GM12878 (cell line): Measurements from ENCODE around the gene TOPBP1. TPM values are rescaled to one million over a fixed set of nuclear protein-coding genes. Genes with fewer than 3 reads are reported as not detected.
A peak's percentile ranks its signal among the peaks of the same experiment; 100 is the strongest.

Source experiments
- ATF7 ChIP-seq: fragments of 450-650 bp; IDR thresholded peaks from 2 replicates; pipeline ENCODE4 v1.6.1; 2016; ENCODE audit warnings: low read depth, mild to moderate bottlenecking
- CHD2 ChIP-seq: IDR thresholded peaks from 2 replicates; pipeline ENCODE4 v1.6.1; 2011; ENCODE audit warnings: low read depth, low read length, improper control_type of control experiment, borderline replicate concordance
- CREB1 ChIP-seq: IDR thresholded peaks from 2 replicates; pipeline ENCODE4 v1.6.1; 2012; ENCODE audit warnings: low read depth, mild to moderate bottlenecking, inconsistent platforms
- CUX1 ChIP-seq: IDR thresholded peaks from 2 replicates; pipeline ENCODE4 v1.6.1; 2012; ENCODE audit warnings: improper control_type of control experiment, low read depth, low read length; ENCODE audit not compliant: insufficient replicate concordance
- EP300 ChIP-seq, 2 experiments: fragments of 150-350 bp in 1 of 2; IDR thresholded peaks; 2 replicates each; pipeline ENCODE4 v1.6.1; 2011 to 2012; ENCODE audit warnings: low read depth in 2 of 2, low read length in 2 of 2, borderline replicate concordance in 1 of 2, improper control_type of control experiment in 1 of 2, inconsistent platforms in 1 of 2; ENCODE audit not compliant: control insufficient read depth in 1 of 2
- FOS ChIP-seq: IDR thresholded peaks from 3 replicates; pipeline ENCODE4 v1.6.1; 2011; ENCODE audit warnings: borderline replicate concordance; ENCODE audit not compliant: insufficient read length; ENCODE audit errors: extremely low read depth
- HCFC1 ChIP-seq: fragments of 150-350 bp; IDR thresholded peaks from 2 replicates; pipeline ENCODE4 v1.6.1; 2014; ENCODE audit warnings: low read length
- IKZF2 ChIP-seq, 2 experiments: fragments of 450-650 bp; IDR thresholded peaks; 2 replicates each; pipeline ENCODE4 v1.6.1; 2017; ENCODE audit warnings: mild to moderate bottlenecking in 2 of 2, moderate library complexity in 2 of 2
- KLF5 ChIP-seq: fragments of 450-650 bp; IDR thresholded peaks from 2 replicates; pipeline ENCODE4 v1.6.1; 2014; ENCODE audit warnings: mild to moderate bottlenecking; ENCODE audit not compliant: partially characterized antibody
- NRF1 ChIP-seq: conservative IDR thresholded peaks from 2 replicates; pipeline ENCODE4 v1.6.1; 2011; ENCODE audit warnings: mild to moderate bottlenecking, low read depth, low read length, improper control_type of control experiment
- PML ChIP-seq: IDR thresholded peaks from 2 replicates; pipeline ENCODE4 v1.6.1; 2012; ENCODE audit warnings: low read length, inconsistent platforms
- POLR2A ChIP-seq: IDR thresholded peaks from 2 replicates; pipeline ENCODE4 v1.6.1; 2011; ENCODE audit warnings: low read depth, mild to moderate bottlenecking, low read length
- RAD51 ChIP-seq: fragments of 450-650 bp; IDR thresholded peaks from 2 replicates; pipeline ENCODE4 v1.6.1; 2016; ENCODE audit warnings: moderate library complexity, mild to moderate bottlenecking, inconsistent platforms
- RUNX3 ChIP-seq: IDR thresholded peaks from 2 replicates; pipeline ENCODE4 v1.6.1; 2012; ENCODE audit warnings: low read length, inconsistent platforms
- SMAD5 ChIP-seq: IDR thresholded peaks from 2 replicates; pipeline ENCODE4 v1.6.1; 2016; ENCODE audit warnings: antibody characterized with exemption, low read depth
- YY1 ChIP-seq: IDR thresholded peaks from 2 replicates; pipeline ENCODE4 v1.6.1; 2011; ENCODE audit warnings: low read depth, mild to moderate bottlenecking, low read length
- ZSCAN29 ChIP-seq: fragments of 450-650 bp; IDR thresholded peaks from 2 replicates; pipeline ENCODE4 v1.6.1; 2017; ENCODE audit warnings: mild to moderate bottlenecking, moderate library complexity
- polyA plus RNA-seq, 11 experiments: library from polyadenylated mRNA; depleted of rRNA in 4 of 11; unstranded in 6 of 11; stranded (reverse) in 5 of 11; fragments of >200 nt; fragmentation: Nextera tagmentation in 4 of 11; fragmentation: Illumina TruSeq in 1 of 11; extraction: Ambion mirVana in 4 of 11; extraction: Trizol in 1 of 11; gene quantifications; 1 replicate in 1 of 11; 2 replicates in 10 of 11; pipeline versions ENCODE4 v1.2.1 to v1.2.3, GENCODE V29; 2011 to 2016; ENCODE audit warnings: inconsistent platforms in 2 of 11, missing spikeins in 2 of 11, low read depth in 1 of 11
- total RNA-seq, 4 experiments: library from RNA; depleted of rRNA in 3 of 4; stranded (reverse); fragments of >200 nt in 3 of 4; fragmentation: Illumina TruSeq in 1 of 4; extraction: Trizol in 1 of 4; gene quantifications; 2 replicates each; pipeline versions ENCODE4 v1.2.1 to v1.2.3, GENCODE V29; 2013 to 2021
- TF ChIP-seq, protein P1 (sequence below): IDR thresholded peaks from 2 replicates; pipeline ENCODE4 v1.6.1; 2012; ENCODE audit warnings: low read depth, low read length, improper control_type of control experiment
- TF ChIP-seq, protein P2 (sequence below): fragments of 450-650 bp; conservative IDR thresholded peaks from 2 replicates; pipeline ENCODE4 v1.6.1; 2017; ENCODE audit warnings: mild to moderate bottlenecking, moderate library complexity

Gene TOPBP1
- total and polyA plus RNA-seq, 10 of the 15 experiments (the other 5 are each of a cell fraction or from before 2014, with no cell fraction given) = 18.3 to 99.3 (median 61.5) TPM

DNA sequence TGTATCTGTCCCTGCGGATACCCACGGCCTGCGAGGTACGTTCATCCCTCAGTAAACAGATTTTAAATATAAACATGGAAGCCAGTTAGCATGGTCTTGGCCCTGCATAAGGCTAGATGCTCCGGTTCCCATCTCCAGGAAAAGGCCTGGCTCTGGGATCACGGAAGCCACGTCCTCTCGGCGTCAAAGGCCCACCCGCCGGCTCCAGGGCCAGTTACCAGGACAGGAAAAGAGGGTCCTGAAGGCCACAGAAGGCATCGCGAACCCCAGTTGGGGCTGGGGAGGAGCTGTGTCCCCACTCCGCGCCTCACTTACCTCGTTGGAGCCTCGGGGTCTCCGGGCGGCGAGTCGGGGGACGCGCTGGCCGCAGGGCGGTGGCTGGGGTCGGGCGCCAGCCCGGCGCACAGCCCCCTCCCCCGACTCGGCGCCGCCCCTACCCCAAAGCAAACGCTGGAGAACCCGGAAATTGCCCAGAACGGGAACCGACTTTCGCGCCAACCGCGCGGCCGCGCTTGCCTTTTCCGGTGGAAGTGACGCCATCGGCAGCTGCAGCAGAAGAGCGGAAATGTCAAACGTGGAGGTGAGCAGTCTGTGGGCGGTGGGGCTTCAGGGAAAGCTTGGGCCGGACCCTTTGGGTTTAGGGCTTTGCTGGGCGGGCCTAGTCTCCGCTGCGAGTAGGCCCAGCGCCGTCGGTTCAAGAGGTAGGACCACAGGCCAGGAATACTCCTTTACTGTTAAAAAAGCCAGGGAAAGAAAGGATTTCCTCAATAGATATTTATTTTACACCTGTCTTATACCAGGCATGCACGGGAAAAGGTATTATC, at the start of gene TOPBP1 (continued):
- TF ChIP-seq RAD51 = no peak
- TF ChIP-seq CHD2 = peak; percentile 36; the same call in 1 of the 2 replicates
- TF ChIP-seq FOS = no peak
- TF ChIP-seq ATF7 = peak; percentile 78
- TF ChIP-seq CREB1 = peak; percentile 93
- no peak for TF ChIP-seq CUX1
- TF ChIP-seq RUNX3 = peak; percentile 41; the same call in 1 of the 2 replicates
- peak; percentile 13; the same call in 1 of the 2 replicates for TF ChIP-seq PML
- TF ChIP-seq YY1 = peak; percentile 80
- no peak for TF ChIP-seq KLF5
- TF ChIP-seq HCFC1 = peak; percentile 58
- TF ChIP-seq, protein P1, sequence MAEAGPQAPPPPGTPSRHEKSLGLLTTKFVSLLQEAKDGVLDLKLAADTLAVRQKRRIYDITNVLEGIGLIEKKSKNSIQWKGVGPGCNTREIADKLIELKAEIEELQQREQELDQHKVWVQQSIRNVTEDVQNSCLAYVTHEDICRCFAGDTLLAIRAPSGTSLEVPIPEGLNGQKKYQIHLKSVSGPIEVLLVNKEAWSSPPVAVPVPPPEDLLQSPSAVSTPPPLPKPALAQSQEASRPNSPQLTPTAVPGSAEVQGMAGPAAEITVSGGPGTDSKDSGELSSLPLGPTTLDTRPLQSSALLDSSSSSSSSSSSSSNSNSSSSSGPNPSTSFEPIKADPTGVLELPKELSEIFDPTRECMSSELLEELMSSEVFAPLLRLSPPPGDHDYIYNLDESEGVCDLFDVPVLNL = peak; percentile 93
- peak; percentile 92 for TF ChIP-seq POLR2A
- TF ChIP-seq EP300 (IDR thresholded peaks at IDR 0.05; ENCODE audit: borderline replicate concordance in 1 of 2, control insufficient read depth in 1 of 2, low read depth in 2 of 2, low read length in 2 of 2) = no peak
- TF ChIP-seq IKZF2 (IDR thresholded peaks at IDR 0.05) = 0 out of 4 replicates have a peak, but pooled peaks of 1 of the 2 experiments have one; percentile 24
- no peak for TF ChIP-seq NRF1
- no peak for TF ChIP-seq ZSCAN29
- no peak for TF ChIP-seq SMAD5
- TF ChIP-seq, protein P2, sequence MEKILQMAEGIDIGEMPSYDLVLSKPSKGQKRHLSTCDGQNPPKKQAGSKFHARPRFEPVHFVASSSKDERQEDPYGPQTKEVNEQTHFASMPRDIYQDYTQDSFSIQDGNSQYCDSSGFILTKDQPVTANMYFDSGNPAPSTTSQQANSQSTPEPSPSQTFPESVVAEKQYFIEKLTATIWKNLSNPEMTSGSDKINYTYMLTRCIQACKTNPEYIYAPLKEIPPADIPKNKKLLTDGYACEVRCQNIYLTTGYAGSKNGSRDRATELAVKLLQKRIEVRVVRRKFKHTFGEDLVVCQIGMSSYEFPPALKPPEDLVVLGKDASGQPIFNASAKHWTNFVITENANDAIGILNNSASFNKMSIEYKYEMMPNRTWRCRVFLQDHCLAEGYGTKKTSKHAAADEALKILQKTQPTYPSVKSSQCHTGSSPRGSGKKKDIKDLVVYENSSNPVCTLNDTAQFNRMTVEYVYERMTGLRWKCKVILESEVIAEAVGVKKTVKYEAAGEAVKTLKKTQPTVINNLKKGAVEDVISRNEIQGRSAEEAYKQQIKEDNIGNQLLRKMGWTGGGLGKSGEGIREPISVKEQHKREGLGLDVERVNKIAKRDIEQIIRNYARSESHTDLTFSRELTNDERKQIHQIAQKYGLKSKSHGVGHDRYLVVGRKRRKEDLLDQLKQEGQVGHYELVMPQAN = peak; percentile 96
